Uterus (tissue), 2 donors: ENCODE measurements around the gene UROC1.

ENCODE experiments used
- CTCF ChIP-seq, 4 experiments: fragments of 200-600 bp in 2 of 4; fragments of 450-650 bp in 2 of 4; sonication (generic) in 2 of 4; IDR thresholded peaks; one replicate each; pipeline ENCODE4 v1.5.1; 2016 to 2019; ENCODE audit warnings: antibody characterized with exemption in 4 of 4, mild to moderate bottlenecking in 2 of 4, moderate library complexity in 1 of 4
- POLR2A ChIP-seq, 2 donors: fragments of 450-650 bp; IDR thresholded peaks; one replicate each; pipeline ENCODE4 v1.6.1; 2016; ENCODE audit warnings: antibody characterized with exemption in 2 of 2, mild to moderate bottlenecking in 1 of 2, moderate library complexity in 1 of 2

GRCh38 chr3:126558336-126559071, 40.9 kb upstream of the UROC1 start, which contains the start of gene C3orf22:
- no peak for TF ChIP-seq CTCF (IDR thresholded peaks at IDR 0.05)
- TF ChIP-seq POLR2A (IDR thresholded peaks at IDR 0.05), result no peak
